Hematopoietic multipotent progenitor cell treated with erythropoietin and hydrocortisone succinate and interleukin-3 and kit ligand, for 17 days (in vitro differentiated cells): ENCODE data around the gene RNF144A.
"Not testable (repeated sequence)": the region's sequence is repeated elsewhere in the genome, so short reads cannot be mapped to it uniquely, and the experiment has no call there.

Experiments used
- DNase-seq: peaks from one replicate; pipeline ENCODE4 v3.0.0-alpha.2; 2015; ENCODE audit warnings: low spot score

Gene RNF144A

GRCh38 chr2:6972067-6972710, 55.0 kb downstream of the RNF144A start:
- no peak for DNase-seq

GRCh38 chr2:6973895-6974545, 56.8 kb downstream of the RNF144A start:
- no peak for DNase-seq

GRCh38 chr2:6975988-6976387, 58.8 kb downstream of the RNF144A start:
- DNase-seq = no peak

GRCh38 chr2:6977113-6977741, 60.0 kb downstream of the RNF144A start:
- DNase-seq = no peak

GRCh38 chr2:6977786-6978185, 60.6 kb downstream of the RNF144A start:
- no peak for DNase-seq

- no peak for DNase-seq
Observed at GRCh38 chr2:6978991-6979390, 61.8 kb downstream of the RNF144A start.

- DNase-seq = no peak
Observed at GRCh38 chr2:6982449-6982848, 65.2 kb downstream of the RNF144A start.

GRCh38 chr2:6982934-6983589, 65.8 kb downstream of the RNF144A start:
- DNase-seq = no peak

- DNase-seq = no peak
Observed at GRCh38 chr2:6986301-6986911, 69.2 kb downstream of the RNF144A start.

- no peak for DNase-seq
Observed at GRCh38 chr2:6986912-6987361, 69.7 kb downstream of the RNF144A start.

- DNase-seq = no peak
Observed at GRCh38 chr2:6990871-6991270, 73.7 kb downstream of the RNF144A start.

- DNase-seq = no peak
Observed at GRCh38 chr2:6992794-6993228, 75.6 kb downstream of the RNF144A start.

GRCh38 chr2:6993229-6993640, 76.0 kb downstream of the RNF144A start:
- no peak for DNase-seq

GRCh38 chr2:6993936-6994335, 76.7 kb downstream of the RNF144A start:
- no peak for DNase-seq

GRCh38 chr2:6994536-6995128, 77.4 kb downstream of the RNF144A start:
- DNase-seq = no peak

- DNase-seq = no peak
Observed at GRCh38 chr2:6995391-6996097, 78.3 kb downstream of the RNF144A start.

- DNase-seq = no peak
Observed at GRCh38 chr2:6999211-6999877, 82.1 kb downstream of the RNF144A start.

- not testable (repeated sequence) for DNase-seq
Observed at GRCh38 chr2:7001395-7001794, 84.2 kb downstream of the RNF144A start.

GRCh38 chr2:7003895-7004294, 86.7 kb downstream of the RNF144A start:
- no peak for DNase-seq

GRCh38 chr2:7004636-7005035, 87.4 kb downstream of the RNF144A start:
- no peak for DNase-seq

- DNase-seq = no peak
Observed at GRCh38 chr2:7007488-7007845, 90.3 kb downstream of the RNF144A start.
